ENCODE data around the gene HTRA3.
"Not testable (repeated sequence)": the region's sequence is repeated elsewhere in the genome, so short reads cannot be mapped to it uniquely, and the experiment has no call there.

The HTRA3 gene

GRCh38 chr4:8346838-8347605 lies 77.5 kb downstream of the HTRA3 start:
- no peak for FAIRE-seq

- no peak for FAIRE-seq
Measured at GRCh38 chr4:8347660-8348059, 78.1 kb downstream of the HTRA3 start.

- no peak for FAIRE-seq
Measured at GRCh38 chr4:8348071-8348470, 78.5 kb downstream of the HTRA3 start.

GRCh38 chr4:8349236-8349635 lies 79.7 kb downstream of the HTRA3 start:
- not testable (repeated sequence) for FAIRE-seq

- no peak for FAIRE-seq
Measured at GRCh38 chr4:8349664-8350236, 80.2 kb downstream of the HTRA3 start.

GRCh38 chr4:8350352-8350751 lies 80.8 kb downstream of the HTRA3 start:
- no peak for FAIRE-seq

- no peak for FAIRE-seq
Measured at GRCh38 chr4:8350841-8351461, 81.4 kb downstream of the HTRA3 start.

GRCh38 chr4:8351931-8352367 lies 82.4 kb downstream of the HTRA3 start:
- no peak for FAIRE-seq

- FAIRE-seq: no peak
Measured at GRCh38 chr4:8352368-8353157, 83.0 kb downstream of the HTRA3 start.

GRCh38 chr4:8353158-8353669 lies 83.7 kb downstream of the HTRA3 start:
- no peak for FAIRE-seq

GRCh38 chr4:8353912-8354453 lies 84.4 kb downstream of the HTRA3 start:
- FAIRE-seq: no peak

- no peak for FAIRE-seq
Measured at GRCh38 chr4:8355306-8355705, 85.8 kb downstream of the HTRA3 start.

- FAIRE-seq: no peak
Measured at GRCh38 chr4:8355864-8356565, 86.5 kb downstream of the HTRA3 start.
